H1 (cell line): ENCODE data around the gene LTB. TPM values are rescaled to one million over a fixed set of nuclear protein-coding genes. Genes with fewer than 3 reads are reported as not detected.

Experiments
- ATF3 ChIP-seq: IDR thresholded peaks from 2 replicates; pipeline ENCODE4 v1.6.1; 2011; ENCODE audit warnings: low read depth, mild to moderate bottlenecking, low read length; ENCODE audit not compliant: insufficient read depth
- EZH2 ChIP-seq: fragments of 200-600 bp; sonication (generic); IDR thresholded peaks from 2 replicates; pipeline ENCODE4 v1.7.1; 2012; ENCODE audit warnings: low read depth, mild to moderate bottlenecking, moderate library complexity, low read length, inconsistent platforms; ENCODE audit not compliant: severe bottlenecking
- KDM4A ChIP-seq: IDR thresholded peaks from one replicate; pipeline ENCODE4 v1.7.1; 2012; ENCODE audit warnings: low read depth, mild to moderate bottlenecking, moderate library complexity, low read length, inconsistent platforms; ENCODE audit not compliant: severe bottlenecking
- RAD21 ChIP-seq, 2 experiments: IDR thresholded peaks in 1 of 2; conservative IDR thresholded peaks in 1 of 2; 2 replicates each; pipeline ENCODE4 v1.6.1; 2011; ENCODE audit warnings: low read depth in 2 of 2, low read length in 2 of 2, improper control_type of control experiment in 1 of 2, inconsistent platforms in 1 of 2, mild to moderate bottlenecking in 1 of 2, moderate library complexity in 1 of 2
- SP1 ChIP-seq: IDR thresholded peaks from 2 replicates; pipeline ENCODE4 v1.6.1; 2011; ENCODE audit warnings: low read depth, low read length
- SRF ChIP-seq: IDR thresholded peaks from 2 replicates; pipeline ENCODE4 v1.6.1; 2011; ENCODE audit warnings: mild to moderate bottlenecking, low read depth, low read length, moderate library complexity
- SUZ12 ChIP-seq: fragments of 200-600 bp; sonication (generic); IDR thresholded peaks from 2 replicates; pipeline ENCODE4 v1.6.1; 2012; ENCODE audit warnings: mild to moderate bottlenecking, inconsistent platforms, low read length, moderate library complexity, mixed read lengths
- TEAD4 ChIP-seq: IDR thresholded peaks from 2 replicates; pipeline ENCODE4 v1.6.1; 2012; ENCODE audit warnings: low read depth, low read length, inconsistent platforms, mixed read lengths
- polyA plus RNA-seq, 7 experiments: library from polyadenylated mRNA; depleted of rRNA in 3 of 7; stranded (reverse) in 5 of 7; unstranded in 2 of 7; fragments of >200 nt in 5 of 7; fragments of 200-250 nt in 2 of 7; gene quantifications; 1 replicate in 5 of 7; 2 replicates in 1 of 7; 4 replicates in 1 of 7; pipeline versions ENCODE4 v1.2.1 to v1.2.3, GENCODE V29; 2011 to 2013; ENCODE audit warnings: missing spikeins in 2 of 7, mixed read lengths in 2 of 7
- total RNA-seq: library from RNA; stranded (reverse); fragmentation: NEBNext Ultra II Directional; extraction: Animal tissue kit (Norgen Biotek cat#: 25700); gene quantifications from 2 replicates; pipeline ENCODE4 v1.2.1, GENCODE V29; 2021

Gene LTB
- total and polyA plus RNA-seq, 2 of the 8 experiments (the other 6 are each of a cell fraction or from before 2014, with no cell fraction given) = 0.43 to 0.47 TPM

DNA sequence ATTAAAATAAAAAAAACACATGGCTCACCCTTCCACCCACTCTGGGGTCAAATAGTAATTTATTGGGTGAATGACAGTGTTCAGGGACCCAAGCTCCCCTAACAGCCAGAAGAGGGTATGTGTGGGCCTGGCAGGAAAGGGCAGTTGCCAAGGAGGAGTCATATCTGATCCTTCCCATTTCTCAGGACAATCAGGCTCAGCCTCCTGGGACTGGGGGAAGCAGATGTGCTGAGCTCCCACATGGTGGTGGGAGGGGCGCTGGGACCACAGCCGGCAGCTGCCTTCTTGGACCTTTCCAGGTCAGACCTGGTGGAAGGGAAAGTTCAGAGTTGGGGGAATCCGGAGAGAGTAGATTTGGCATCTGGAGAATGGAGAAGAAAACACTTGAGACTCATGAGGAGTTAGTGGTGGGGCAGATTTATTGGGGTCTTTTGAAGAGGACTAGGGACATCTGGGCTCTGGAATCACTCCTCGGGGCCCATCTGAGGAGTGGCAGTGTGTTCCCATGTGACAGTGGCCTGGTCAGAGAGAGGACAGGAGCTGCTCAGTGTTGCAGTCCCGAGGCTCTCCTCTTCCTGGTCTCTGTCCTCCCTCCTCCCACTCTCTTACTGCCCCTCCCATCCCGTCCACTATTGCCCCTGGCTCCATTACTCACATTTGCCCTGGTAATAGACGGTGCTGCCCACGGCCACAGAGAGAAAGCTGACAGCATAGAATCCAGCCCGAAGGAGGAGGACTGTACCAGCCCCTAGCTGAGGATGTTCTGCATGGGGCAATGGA is 6.8 kb upstream of the LTB start (continued):
- TF ChIP-seq TEAD4 (no peak), SP1 (no peak), SUZ12 (no peak), RAD21 (IDR thresholded peaks at IDR 0.05 in 1 of 2, conservative IDR thresholded peaks at IDR 0.05 in 1 of 2; ENCODE audit: low read depth in 2 of 2, low read length in 2 of 2) (no peak), ATF3 (no peak), KDM4A (no peak), SRF (no peak), EZH2 (no peak)
